ENCODE data around the gene KIAA0319L.
"Not testable (repeated sequence)": the region's sequence is repeated elsewhere in the genome, so short reads cannot be mapped to it uniquely, and the experiment has no call there.

The KIAA0319L gene

GRCh38 chr1:35577071-35577998, 20.1 kb upstream of the KIAA0319L start:
- Histone ChIP-seq H3K9me3 (ENCODE audit: control insufficient read depth, low read depth, low read length) (no peaks in the 10 kb centered on the region), H3K4me1 (ENCODE audit: control insufficient read depth, low read depth, low read length) (peaks cover 4% of the 10 kb centered on the region), H3K9ac (ENCODE audit: low read length) (no peak overlapping the region), H3K4me3 (ENCODE audit: low read length) (peak overlapping the region; percentile 50), H3K27ac (ENCODE audit: low read length) (no peak overlapping the region), H3K27me3 (ENCODE audit: control insufficient read depth, insufficient read depth, low read length) (peaks cover 75% of the 10 kb centered on the region), H3K36me3 (ENCODE audit: control insufficient read depth, low read depth, low read length) (no peaks in the 10 kb centered on the region)

DNA sequence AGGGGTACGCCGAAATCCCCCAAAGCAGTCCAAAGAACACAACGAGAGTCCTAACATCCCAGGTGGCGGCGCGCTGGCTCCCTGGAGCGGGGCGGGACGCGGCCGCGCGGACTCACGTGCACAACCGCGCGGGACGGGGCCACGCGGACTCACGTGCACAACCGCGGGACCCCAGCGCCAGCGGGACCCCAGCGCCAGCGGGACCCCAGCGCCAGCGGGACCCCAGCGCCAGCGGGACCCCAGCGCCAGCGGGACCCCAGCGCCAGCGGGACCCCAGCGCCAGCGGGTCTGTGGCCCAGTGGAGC, 19.5 kb upstream of the KIAA0319L start:
- H3K9me3 ChIP-seq (ENCODE audit: control insufficient read depth, low read depth, low read length), result not testable (repeated sequence)

DNA sequence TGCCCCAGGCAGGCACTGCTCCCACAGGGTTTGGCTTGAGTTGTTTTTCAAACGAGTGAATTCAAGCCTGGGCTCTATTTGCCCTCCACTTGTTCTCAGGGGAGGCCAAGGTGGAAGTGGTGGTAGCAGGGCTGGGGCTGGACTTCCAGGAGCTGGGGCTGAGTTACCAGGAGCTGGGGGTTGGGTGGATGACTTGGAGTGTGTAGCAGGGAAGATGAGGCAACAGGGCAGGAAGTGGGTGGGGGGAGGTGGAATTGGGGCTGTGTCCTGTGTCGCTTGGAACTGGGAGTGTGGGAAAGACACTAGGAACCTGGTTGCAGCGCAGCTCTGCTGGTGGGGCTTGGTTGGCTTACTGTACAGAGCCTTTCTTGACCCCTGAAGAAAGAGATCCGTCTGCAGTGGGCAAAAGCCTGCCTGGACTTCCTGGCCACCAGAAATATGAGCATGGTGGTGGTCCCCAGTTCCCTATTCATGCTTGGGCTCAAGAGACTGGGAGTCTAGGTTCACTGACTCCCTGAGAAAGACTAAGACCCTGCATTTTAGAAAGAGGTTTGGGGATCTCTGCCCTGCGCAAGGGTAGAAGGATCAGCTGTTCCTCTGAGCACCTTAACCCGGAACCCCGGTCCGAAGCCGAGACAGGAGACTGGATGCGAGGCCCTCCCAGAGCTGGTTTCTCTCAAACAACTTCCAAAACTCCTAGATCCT, 19.0 kb upstream of the KIAA0319L start:
- Histone ChIP-seq H3K4me1 (ENCODE audit: control insufficient read depth, low read depth, low read length) (peaks cover 4% of the 10 kb centered on the region), H3K4me3 (ENCODE audit: low read length) (no peak overlapping the region), H3K9ac (ENCODE audit: low read length) (no peak overlapping the region), H3K36me3 (ENCODE audit: control insufficient read depth, low read depth, low read length) (no peaks in the 10 kb centered on the region), H3K27me3 (ENCODE audit: control insufficient read depth, insufficient read depth, low read length) (peaks cover 86% of the 10 kb centered on the region), H3K9me3 (ENCODE audit: control insufficient read depth, low read depth, low read length) (no peaks in the 10 kb centered on the region), H3K27ac (ENCODE audit: low read length) (no peak overlapping the region)

More for the DNA sequence above, 19.5 kb upstream of the KIAA0319L start:
- H3K36me3 ChIP-seq (ENCODE audit: control insufficient read depth, low read depth, low read length); H3K9ac ChIP-seq (ENCODE audit: low read length); H3K27ac ChIP-seq (ENCODE audit: low read length); H3K4me1 ChIP-seq (ENCODE audit: control insufficient read depth, low read depth, low read length): not testable (repeated sequence)
- H3K27me3 ChIP-seq (ENCODE audit: control insufficient read depth, insufficient read depth, low read length), result peaks cover 81% of the 10 kb centered on the region
- H3K4me3 ChIP-seq (ENCODE audit: low read length), result peak overlapping the region; percentile 50

- H3K27me3 ChIP-seq (ENCODE audit: control insufficient read depth, insufficient read depth, low read length), result peaks cover 93% of the 10 kb centered on the region
- no peaks in the 10 kb centered on the region for H3K36me3 ChIP-seq (ENCODE audit: control insufficient read depth, low read depth, low read length)
- no peak overlapping the region for H3K9ac ChIP-seq (ENCODE audit: low read length)
- no peaks in the 10 kb centered on the region for H3K9me3 ChIP-seq (ENCODE audit: control insufficient read depth, low read depth, low read length)
- H3K4me1 ChIP-seq (ENCODE audit: control insufficient read depth, low read depth, low read length), result peaks cover 4% of the 10 kb centered on the region
- H3K27ac ChIP-seq (ENCODE audit: low read length), result no peak overlapping the region
- H3K4me3 ChIP-seq (ENCODE audit: low read length), result no peak overlapping the region
Measured at GRCh38 chr1:35575416-35575958, 18.3 kb upstream of the KIAA0319L start.

DNA sequence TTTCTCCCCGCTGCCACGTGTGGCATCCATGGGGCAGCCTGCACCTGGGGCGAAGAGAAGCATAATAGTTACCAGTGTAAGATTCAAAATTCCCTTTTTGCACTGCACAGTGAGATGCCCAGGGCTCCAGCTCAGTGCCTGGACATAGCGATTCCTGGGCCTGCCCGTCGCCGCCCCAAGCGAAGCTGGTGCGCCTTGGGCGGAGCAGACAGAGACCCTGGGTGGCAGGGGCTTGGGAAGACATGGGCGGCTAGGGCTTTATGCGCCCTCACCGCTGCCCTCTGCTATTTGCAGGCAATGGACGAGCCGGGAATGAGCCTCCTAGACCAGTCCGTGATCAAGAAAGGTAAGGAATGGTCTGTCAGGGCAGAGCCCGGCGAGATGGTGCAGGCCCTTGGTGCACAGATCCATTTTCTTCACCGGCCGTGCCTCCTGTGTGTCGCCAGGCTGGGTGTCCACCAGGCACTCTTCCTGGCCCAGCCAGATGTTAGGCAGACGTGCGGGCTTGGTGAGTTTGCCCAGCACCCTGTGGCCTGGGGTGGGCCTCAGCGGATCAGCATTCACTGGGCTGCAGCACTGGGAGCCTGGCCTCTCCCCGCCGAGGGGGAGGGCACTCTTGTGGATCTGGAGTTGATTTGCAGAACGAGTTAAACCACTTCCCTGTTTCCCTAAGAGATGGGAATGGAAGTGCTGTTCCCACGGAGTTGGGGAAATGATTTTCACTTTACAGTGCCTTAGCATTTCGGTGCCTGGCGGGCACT, 17.6 kb upstream of the KIAA0319L start:
- Histone ChIP-seq H3K36me3 (ENCODE audit: control insufficient read depth, low read depth, low read length) (no peaks in the 10 kb centered on the region), H3K27me3 (ENCODE audit: control insufficient read depth, insufficient read depth, low read length) (peaks cover 100% of the 10 kb centered on the region), H3K4me1 (ENCODE audit: control insufficient read depth, low read depth, low read length) (peaks cover 4% of the 10 kb centered on the region), H3K9ac (ENCODE audit: low read length) (no peak overlapping the region), H3K27ac (ENCODE audit: low read length) (no peak overlapping the region), H3K9me3 (ENCODE audit: control insufficient read depth, low read depth, low read length) (no peaks in the 10 kb centered on the region), H3K4me3 (ENCODE audit: low read length) (no peak overlapping the region)

DNA sequence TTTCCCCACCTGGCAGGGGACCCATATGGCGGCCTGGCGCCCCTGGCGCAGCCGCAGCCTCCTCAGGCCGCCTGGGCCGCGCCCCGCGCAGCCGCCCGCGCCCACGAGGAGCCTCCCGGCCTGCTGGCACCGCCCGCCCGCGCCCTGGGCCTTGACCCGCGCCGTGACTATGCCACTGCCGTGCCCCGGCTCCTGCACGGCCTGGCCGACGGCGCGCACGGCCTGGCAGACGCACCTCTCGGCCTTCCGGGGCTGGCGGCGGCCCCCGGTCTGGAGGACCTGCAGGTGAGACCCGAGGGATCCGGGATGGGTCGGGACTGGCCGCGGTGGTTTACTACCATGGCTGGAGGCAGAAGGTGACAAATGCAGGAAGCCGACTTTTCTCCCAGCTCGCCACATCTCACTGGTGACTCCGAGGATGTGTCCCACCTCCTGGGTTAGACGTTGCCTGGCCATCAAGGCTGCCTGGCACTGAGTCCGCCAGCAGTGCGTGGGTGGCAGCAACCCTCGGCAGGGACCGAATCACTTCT, 17.0 kb upstream of the KIAA0319L start:
- peaks cover 98% of the 10 kb centered on the region for H3K27me3 ChIP-seq (ENCODE audit: control insufficient read depth, insufficient read depth, low read length)
- H3K4me3 ChIP-seq (ENCODE audit: low read length), result no peak overlapping the region
- no peaks in the 10 kb centered on the region for H3K9me3 ChIP-seq (ENCODE audit: control insufficient read depth, low read depth, low read length)
- H3K36me3 ChIP-seq (ENCODE audit: control insufficient read depth, low read depth, low read length), result no peaks in the 10 kb centered on the region
- peaks cover 4% of the 10 kb centered on the region for H3K4me1 ChIP-seq (ENCODE audit: control insufficient read depth, low read depth, low read length)
- no peak overlapping the region for H3K27ac ChIP-seq (ENCODE audit: low read length)
- no peak overlapping the region for H3K9ac ChIP-seq (ENCODE audit: low read length)

GRCh38 chr1:35573198-35574124, 16.3 kb upstream of the KIAA0319L start, which contains the start of gene TFAP2E:
Gene TFAP2E (plus strand): TSS chr1:35573314. CDS start chr1:35573578, 264 bp downstream.
- Histone ChIP-seq H3K36me3 (ENCODE audit: control insufficient read depth, low read depth, low read length) (no peaks in the 10 kb centered on the region), H3K27ac (ENCODE audit: low read length) (no peak within 1 kb of the TSS), H3K27me3 (ENCODE audit: control insufficient read depth, insufficient read depth, low read length) (peaks cover 93% of the 10 kb centered on the region), H3K4me1 (ENCODE audit: control insufficient read depth, low read depth, low read length) (peaks cover 4% of the 10 kb centered on the region), H3K9me3 (ENCODE audit: control insufficient read depth, low read depth, low read length) (no peaks in the 10 kb centered on the region), H3K9ac (ENCODE audit: low read length) (no peak within 1 kb of the TSS), H3K4me3 (ENCODE audit: low read length) (peak within 1 kb of the TSS; percentile 47)

DNA sequence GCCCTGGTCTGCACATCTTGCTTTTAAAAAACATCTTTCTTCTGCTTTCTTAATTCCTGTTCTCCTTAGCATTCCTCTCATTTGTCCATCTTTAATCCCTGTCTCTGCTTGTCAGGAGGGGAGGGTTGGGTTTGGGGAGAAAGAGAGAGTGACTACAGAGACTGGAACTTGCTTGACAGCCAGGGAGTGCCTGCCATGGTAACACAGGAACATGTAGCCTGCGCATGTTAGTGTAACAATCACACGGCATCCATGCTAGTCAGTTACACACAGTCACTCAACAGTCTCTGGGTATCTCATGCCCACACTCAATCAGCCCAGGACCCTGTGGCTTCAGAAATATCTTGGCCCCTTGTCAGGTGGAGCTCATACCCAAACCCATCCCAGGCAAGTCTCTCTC, 15.1 kb upstream of the KIAA0319L start:
- Histone ChIP-seq H3K27me3 (ENCODE audit: control insufficient read depth, insufficient read depth, low read length) (peaks cover 83% of the 10 kb centered on the region), H3K4me3 (ENCODE audit: low read length) (no peak overlapping the region)

GRCh38 chr1:35571263-35571662, 14.1 kb upstream of the KIAA0319L start:
- H3K9me3 ChIP-seq (ENCODE audit: control insufficient read depth, low read depth, low read length), result no peaks in the 10 kb centered on the region
- H3K27me3 ChIP-seq (ENCODE audit: control insufficient read depth, insufficient read depth, low read length), result peaks cover 72% of the 10 kb centered on the region
- no peak overlapping the region for H3K9ac ChIP-seq (ENCODE audit: low read length)
- no peak overlapping the region for H3K27ac ChIP-seq (ENCODE audit: low read length)
- H3K4me3 ChIP-seq (ENCODE audit: low read length), result no peak overlapping the region
- peaks cover 4% of the 10 kb centered on the region for H3K36me3 ChIP-seq (ENCODE audit: control insufficient read depth, low read depth, low read length)
- peaks cover under 1% of the 10 kb centered on the region for H3K4me1 ChIP-seq (ENCODE audit: control insufficient read depth, low read depth, low read length)

More for the DNA sequence above, 15.1 kb upstream of the KIAA0319L start:
- H3K27ac ChIP-seq (ENCODE audit: low read length), result no peak overlapping the region
- no peak overlapping the region for H3K9ac ChIP-seq (ENCODE audit: low read length)
- H3K9me3 ChIP-seq (ENCODE audit: control insufficient read depth, low read depth, low read length), result no peaks in the 10 kb centered on the region
- no peaks in the 10 kb centered on the region for H3K36me3 ChIP-seq (ENCODE audit: control insufficient read depth, low read depth, low read length)
- H3K4me1 ChIP-seq (ENCODE audit: control insufficient read depth, low read depth, low read length), result peaks cover 4% of the 10 kb centered on the region

- Histone ChIP-seq H3K9me3 (ENCODE audit: control insufficient read depth, low read depth, low read length) (no peaks in the 10 kb centered on the region), H3K9ac (ENCODE audit: low read length) (no peak overlapping the region), H3K36me3 (ENCODE audit: control insufficient read depth, low read depth, low read length) (peaks cover 4% of the 10 kb centered on the region), H3K4me1 (ENCODE audit: control insufficient read depth, low read depth, low read length) (no peaks in the 10 kb centered on the region), H3K27ac (ENCODE audit: low read length) (no peak overlapping the region), H3K4me3 (ENCODE audit: low read length) (no peak overlapping the region), H3K27me3 (ENCODE audit: control insufficient read depth, insufficient read depth, low read length) (peaks cover 66% of the 10 kb centered on the region)
Measured at GRCh38 chr1:35570589-35571137, 13.5 kb upstream of the KIAA0319L start.
